ENCODE data around the gene TMEM151B. TPM values are rescaled to one million over a fixed set of nuclear protein-coding genes. Genes with fewer than 3 reads are reported as not detected.

TMEM151B gene
- total and polyA plus RNA-seq, 2 of the 13 experiments (the other 11 are each of a cell fraction or from before 2014, with no cell fraction given), result not detected

- 0 out of 4 replicates have a peak, but pooled peaks of 1 of the 2 experiments have one; percentile 18 for TF ChIP-seq EP300 (IDR thresholded peaks at IDR 0.05; ENCODE audit: low read depth in 2 of 2, low read length in 2 of 2)
- TF ChIP-seq EP300 (CRISPR knock-in tag; IDR thresholded peaks at IDR 0.05; ENCODE audit: borderline replicate concordance), result no peak
- no peak for TF ChIP-seq SOX13 (IDR thresholded peaks at IDR 0.05)
- no peak for TF ChIP-seq SOX13 (CRISPR knock-in tag; conservative IDR thresholded peaks at IDR 0.05 in 1 of 2, IDR thresholded peaks at IDR 0.05 in 1 of 2)
- 0 out of 2 replicates have a peak, but pooled peaks have one; percentile 34 for TF ChIP-seq HOXA5 (CRISPR knock-in tag; IDR thresholded peaks at IDR 0.05)
- TF ChIP-seq ISL2 (CRISPR knock-in tag; IDR thresholded peaks at IDR 0.05), result 0 out of 2 replicates have a peak, but pooled peaks have one; percentile 19
- no peak for TF ChIP-seq ZNF441 (CRISPR knock-in tag; IDR thresholded peaks at IDR 0.05; ENCODE audit: borderline replicate concordance)
- TF ChIP-seq ZZZ3 (CRISPR knock-in tag; IDR thresholded peaks at IDR 0.05; ENCODE audit: borderline replicate concordance), result no peak
- no peak for TF ChIP-seq REL (CRISPR knock-in tag; conservative IDR thresholded peaks at IDR 0.05)
- TF ChIP-seq ZNF747 (CRISPR knock-in tag; IDR thresholded peaks at IDR 0.05; ENCODE audit: borderline replicate concordance), result no peak
- TF ChIP-seq ZFP91 (CRISPR knock-in tag; IDR thresholded peaks at IDR 0.05; ENCODE audit: borderline replicate concordance), result no peak
- no peak for TF ChIP-seq MED13 (CRISPR knock-in tag; IDR thresholded peaks at IDR 0.05)
- TF ChIP-seq RXRB (CRISPR knock-in tag; IDR thresholded peaks at IDR 0.05; ENCODE audit: borderline replicate concordance), result no peak
- no peak for TF ChIP-seq KAT8 (CRISPR knock-in tag; IDR thresholded peaks at IDR 0.05)
- TF ChIP-seq MTF2 (CRISPR knock-in tag; IDR thresholded peaks at IDR 0.05; ENCODE audit: borderline replicate concordance), result 0 out of 2 replicates have a peak, but pooled peaks have one; percentile 39
- TF ChIP-seq RERE (CRISPR knock-in tag; IDR thresholded peaks at IDR 0.05; ENCODE audit: low read depth), result no peak
- no peak for TF ChIP-seq SRSF9 (IDR thresholded peaks at IDR 0.05; ENCODE audit: borderline replicate concordance, insufficient read depth, low read depth, low read length, poor library complexity, severe bottlenecking)
- TF ChIP-seq MLLT10 (CRISPR knock-in tag; IDR thresholded peaks at IDR 0.05), result no peak
- peak; percentile 96 for TF ChIP-seq CTCF (CRISPR knock-in tag; IDR thresholded peaks at IDR 0.05)
- no peak for TF ChIP-seq RBFOX2 (IDR thresholded peaks at IDR 0.05; ENCODE audit: low read depth, low read length)
Observed at GRCh38 chr6:44268095-44268628, 2.1 kb upstream of the TMEM151B start (continued).

Measured in HepG2 (cell line).